Measurements from ENCODE around the gene ZWILCH. TPM values are rescaled to one million over a fixed set of nuclear protein-coding genes. Genes with fewer than 3 reads are reported as not detected.
A peak's percentile ranks its signal among the peaks of the same experiment; 100 is the strongest.

ZWILCH gene
- total and polyA plus RNA-seq, 10 donors, result 3.6 to 12.8 (median 6.4) TPM

DNA sequence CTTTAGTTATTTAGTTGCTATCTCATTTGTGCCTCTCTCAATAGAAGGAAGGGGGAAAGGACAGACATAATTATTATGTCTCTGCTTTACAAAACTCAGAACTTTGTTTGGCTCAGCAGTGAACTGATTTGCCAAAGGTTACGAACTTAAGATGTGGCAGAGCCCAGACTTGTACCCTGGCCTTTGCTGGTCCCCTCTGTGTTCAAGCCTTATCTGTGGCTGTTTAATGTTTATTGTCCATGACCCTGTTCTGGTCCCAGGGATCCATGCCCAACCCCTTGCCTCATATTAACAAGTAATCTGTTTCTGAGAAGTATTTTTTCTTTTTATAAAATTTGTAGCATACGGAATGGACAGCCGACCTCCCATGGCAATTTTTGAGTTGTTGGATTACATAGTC, 18.2 kb upstream of the ZWILCH start:
- WGBS, 5 donors, result 90 to 99% (median 95%) methylated on average over 3 of the region's 3 CpGs
- Histone ChIP-seq H3K9me3 (no peaks in the 10 kb centered on the region), H3K36me3 (peaks cover 3 to 99% (median 71%) of the 10 kb centered on the region in 6 donors), H3K4me1 (peaks cover 0 to 5% (median 0%) of the 10 kb centered on the region in 6 donors), H3K27me3 (replicated peaks in 1 of 7) (no peaks in the 10 kb centered on the region), H3K4me3 (no peak overlapping the region), H3K27ac (no peak overlapping the region)
- TF ChIP-seq, protein P1, sequence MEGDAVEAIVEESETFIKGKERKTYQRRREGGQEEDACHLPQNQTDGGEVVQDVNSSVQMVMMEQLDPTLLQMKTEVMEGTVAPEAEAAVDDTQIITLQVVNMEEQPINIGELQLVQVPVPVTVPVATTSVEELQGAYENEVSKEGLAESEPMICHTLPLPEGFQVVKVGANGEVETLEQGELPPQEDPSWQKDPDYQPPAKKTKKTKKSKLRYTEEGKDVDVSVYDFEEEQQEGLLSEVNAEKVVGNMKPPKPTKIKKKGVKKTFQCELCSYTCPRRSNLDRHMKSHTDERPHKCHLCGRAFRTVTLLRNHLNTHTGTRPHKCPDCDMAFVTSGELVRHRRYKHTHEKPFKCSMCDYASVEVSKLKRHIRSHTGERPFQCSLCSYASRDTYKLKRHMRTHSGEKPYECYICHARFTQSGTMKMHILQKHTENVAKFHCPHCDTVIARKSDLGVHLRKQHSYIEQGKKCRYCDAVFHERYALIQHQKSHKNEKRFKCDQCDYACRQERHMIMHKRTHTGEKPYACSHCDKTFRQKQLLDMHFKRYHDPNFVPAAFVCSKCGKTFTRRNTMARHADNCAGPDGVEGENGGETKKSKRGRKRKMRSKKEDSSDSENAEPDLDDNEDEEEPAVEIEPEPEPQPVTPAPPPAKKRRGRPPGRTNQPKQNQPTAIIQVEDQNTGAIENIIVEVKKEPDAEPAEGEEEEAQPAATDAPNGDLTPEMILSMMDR (IDR thresholded peaks at IDR 0.05 in 8 of 11, conservative IDR thresholded peaks at IDR 0.05 in 3 of 11), result no peak
- TF ChIP-seq POLR2AphosphoS5 (IDR thresholded peaks at IDR 0.05) (no peak), POLR2A (IDR thresholded peaks at IDR 0.05) (no peak)
- DNase-seq, result no peak
- intact Hi-C loops (cut with DNase I; ENCODE audit: low total_unique reads), result no loop called here

DNA sequence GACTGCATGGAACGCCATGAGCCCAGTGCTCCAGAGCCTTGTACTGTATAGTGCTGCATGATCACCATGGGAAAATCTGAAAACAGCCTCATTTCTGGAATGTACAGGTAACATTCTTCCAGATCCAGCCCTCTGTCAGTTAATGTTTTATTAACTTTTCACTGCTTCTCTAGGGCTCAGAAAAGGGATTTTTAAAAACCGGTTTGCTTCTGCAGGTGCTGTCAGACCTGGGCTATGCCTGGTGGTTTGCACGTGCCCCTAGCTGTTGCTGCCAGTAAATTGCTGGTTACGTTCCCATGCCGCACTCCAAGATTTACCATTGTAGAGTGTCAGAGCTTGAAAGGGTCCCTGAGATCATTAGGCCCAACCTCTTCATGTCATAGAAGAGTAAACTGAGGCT, 16.6 kb upstream of the ZWILCH start:
- intact Hi-C loops (cut with DNase I; ENCODE audit: low total_unique reads), result no loop called here
- Histone ChIP-seq H3K4me1 (peaks cover 0 to 12% (median under 1%) of the 10 kb centered on the region in 6 donors), H3K27me3 (replicated peaks in 1 of 7) (no peaks in the 10 kb centered on the region), H3K36me3 (peaks cover 3 to 100% (median 74%) of the 10 kb centered on the region in 6 donors), H3K27ac (no peak overlapping the region), H3K9me3 (no peaks in the 10 kb centered on the region), H3K4me3 (no peak overlapping the region)
- WGBS, 5 donors, result 88 to 97% (median 95%) methylated on average over 5 of the region's 5 CpGs
- DNase-seq, result no peak
- TF ChIP-seq, protein P1 (IDR thresholded peaks at IDR 0.05 in 8 of 11, conservative IDR thresholded peaks at IDR 0.05 in 3 of 11), result no peak
- TF ChIP-seq POLR2AphosphoS5 (IDR thresholded peaks at IDR 0.05) (no peak), POLR2A (IDR thresholded peaks at IDR 0.05) (no peak)

DNA sequence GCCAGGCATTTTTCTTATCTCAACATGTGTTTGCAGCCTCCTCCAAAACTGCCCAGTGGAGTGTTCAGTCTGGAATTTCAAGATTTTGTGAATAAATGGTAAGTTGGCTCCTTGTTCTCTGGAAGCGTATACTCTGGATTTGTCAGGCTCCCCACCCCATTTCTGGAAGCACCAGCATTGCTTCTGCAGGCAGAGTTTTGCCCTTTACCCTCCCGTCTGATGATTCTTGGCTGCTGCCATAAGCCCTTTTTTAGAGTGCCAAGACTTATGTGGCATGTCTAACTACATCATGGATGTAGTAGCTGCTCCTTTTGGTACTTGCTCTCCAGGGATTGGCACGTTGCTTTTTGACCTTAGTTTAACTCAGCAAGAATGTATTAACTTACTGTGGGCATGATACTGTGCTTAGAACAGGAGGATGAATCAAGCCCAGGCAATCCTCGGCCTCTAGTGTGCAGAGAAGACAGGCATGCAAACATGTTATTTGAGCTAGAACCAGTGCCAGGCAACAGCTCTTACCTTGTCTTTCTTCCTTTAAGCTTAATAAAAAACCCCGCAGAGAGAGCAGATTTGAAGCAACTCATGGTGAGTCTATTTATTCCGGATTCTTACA, 15.8 kb upstream of the ZWILCH start:
- Histone ChIP-seq H3K4me3 (no peak overlapping the region), H3K36me3 (peaks cover 3 to 100% (median 81%) of the 10 kb centered on the region in 6 donors), H3K27ac (no peak overlapping the region), H3K4me1 (peaks cover 0 to 19% (median 5%) of the 10 kb centered on the region in 6 donors), H3K27me3 (replicated peaks in 1 of 7) (no peaks in the 10 kb centered on the region), H3K9me3 (no peaks in the 10 kb centered on the region)
- 86 to 93% (median 90%) methylated on average over 6 of the region's 6 CpGs for WGBS, 5 donors
- intact Hi-C loops (cut with DNase I; ENCODE audit: low total_unique reads), result no loop called here
- DNase-seq, result no peak
- TF ChIP-seq, protein P1 (IDR thresholded peaks at IDR 0.05 in 8 of 11, conservative IDR thresholded peaks at IDR 0.05 in 3 of 11), result no peak
- TF ChIP-seq POLR2AphosphoS5 (IDR thresholded peaks at IDR 0.05) (no peak), POLR2A (IDR thresholded peaks at IDR 0.05) (no peak)

DNA sequence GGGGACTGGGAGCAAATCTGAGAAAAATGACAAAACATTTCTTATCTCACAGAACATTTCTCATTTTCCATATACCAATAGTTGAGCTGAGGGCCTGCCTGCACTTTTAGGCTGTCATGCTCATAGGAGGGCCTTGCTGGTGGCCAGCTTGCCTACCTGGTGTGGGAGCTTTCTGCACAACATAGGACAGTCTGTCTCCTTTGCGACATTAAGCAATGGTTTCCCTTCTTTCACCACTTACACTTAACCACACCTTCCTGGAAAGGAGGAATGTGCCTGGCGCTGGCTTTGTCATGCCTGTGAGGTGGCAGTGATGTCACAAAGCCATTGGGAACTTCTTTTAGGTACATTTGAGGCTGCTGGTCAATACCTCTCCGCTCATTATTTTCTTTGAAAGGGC, 13.3 kb upstream of the ZWILCH start:
- TF ChIP-seq POLR2AphosphoS5 (IDR thresholded peaks at IDR 0.05) (peak in 1 of 3 donors; percentile 38), POLR2A (IDR thresholded peaks at IDR 0.05) (no peak)
- Histone ChIP-seq H3K36me3 (peaks cover 3 to 95% (median 77%) of the 10 kb centered on the region in 6 donors), H3K4me3 (no peak overlapping the region), H3K27ac (peak overlapping the region in 1 of 8 donors; percentile 3), H3K27me3 (replicated peaks in 1 of 7) (no peaks in the 10 kb centered on the region), H3K9me3 (no peaks in the 10 kb centered on the region), H3K4me1 (peaks cover 6 to 45% (median 30%) of the 10 kb centered on the region in 6 donors)
- WGBS, 5 donors, result 73 to 97% (median 81%) methylated on average over 3 of the region's 3 CpGs
- DNase-seq, result no peak
- intact Hi-C loops (cut with DNase I; ENCODE audit: low total_unique reads), result no loop called here
